ENCODE data around the gene SLC35C1. TPM values are rescaled to one million over a fixed set of nuclear protein-coding genes. Genes with fewer than 3 reads are reported as not detected.

SLC35C1 gene
- total and polyA plus RNA-seq, 4 experiments from 2014 or later: 18.6 to 21.5 (median 20.1) TPM

- CTCF ChIA-PET (ENCODE audit: partially characterized antibody): no interaction called here
- H3K36me3 Mint-ChIP-seq: no peaks in the 10 kb centered on the region
- no peak for DNase-seq
- H3K27me3 Mint-ChIP-seq: peaks cover 8 to 12% of the 10 kb centered on the region in 2 donors
- Histone ChIP-seq H3K27me3 (ENCODE audit: insufficient read depth, low read length) (no peaks in the 10 kb centered on the region), H3K4me3 (ENCODE audit: low read length in 2 of 2) (no peak overlapping the region), H3K4me1 (ENCODE audit: insufficient read depth, low read length) (no peaks in the 10 kb centered on the region), H3K9me3 (ENCODE audit: control insufficient read depth in 1 of 2, low read length in 2 of 2) (no peaks in the 10 kb centered on the region), H3K36me3 (ENCODE audit: insufficient read depth, low read length) (no peaks in the 10 kb centered on the region), H3K27ac (ENCODE audit: low read depth, low read length) (no peak overlapping the region)
- H3K9me3 Mint-ChIP-seq: no peaks in the 10 kb centered on the region
- no peak overlapping the region for H3K4me3 Mint-ChIP-seq
- POLR2A ChIA-PET (ENCODE audit: partially characterized antibody): no interaction called here
- intact Hi-C loops (cut with micrococcal nuclease): no loop called here
- no peak overlapping the region for H3K27ac Mint-ChIP-seq
- peaks cover 3 to 9% (median 6%) of the 10 kb centered on the region in 4 donors for H3K4me1 Mint-ChIP-seq
Measured at GRCh38 chr11:45766469-45766868, 38.5 kb upstream of the SLC35C1 start.

GRCh38 chr11:45768486-45768885 lies 36.5 kb upstream of the SLC35C1 start:
- H3K4me3 Mint-ChIP-seq: no peak overlapping the region
- H3K4me1 Mint-ChIP-seq: peaks cover 9 to 27% (median 21%) of the 10 kb centered on the region in 4 donors
- ChIA-PET POLR2A (ENCODE audit: partially characterized antibody) (no interaction called here), CTCF (ENCODE audit: partially characterized antibody) (no interaction called here)
- no peak overlapping the region for H3K27ac Mint-ChIP-seq
- H3K36me3 Mint-ChIP-seq: peaks cover 0 to 1% of the 10 kb centered on the region in 2 donors
- H3K4me1 ChIP-seq (ENCODE audit: insufficient read depth, low read length): peaks cover 16% of the 10 kb centered on the region
- H3K9me3 ChIP-seq (ENCODE audit: control insufficient read depth in 1 of 2, low read length in 2 of 2): no peaks in the 10 kb centered on the region
- no peak for DNase-seq
- H3K9me3 Mint-ChIP-seq: no peaks in the 10 kb centered on the region
- H3K27me3 Mint-ChIP-seq: peaks cover 3 to 7% of the 10 kb centered on the region in 2 donors
- intact Hi-C loops (cut with micrococcal nuclease): no loop called here
- H3K27ac ChIP-seq (ENCODE audit: low read depth, low read length): no peak overlapping the region
- H3K36me3 ChIP-seq (ENCODE audit: insufficient read depth, low read length): no peaks in the 10 kb centered on the region
- H3K4me3 ChIP-seq (ENCODE audit: low read length in 2 of 2): no peak overlapping the region
- H3K27me3 ChIP-seq (ENCODE audit: insufficient read depth, low read length): no peaks in the 10 kb centered on the region

- H3K27ac ChIP-seq (ENCODE audit: low read depth, low read length): no peak overlapping the region
- ChIA-PET CTCF (ENCODE audit: partially characterized antibody) (interaction anchor here (1.1 to 3.4 kb wide), 6 partner anchors 25 to 393 kb away, joined by 3 to 33 read pairs (median 22); no protein-coding TSS in a partner anchor), POLR2A (ENCODE audit: partially characterized antibody) (no interaction called here)
- Mint-ChIP-seq H3K4me1 (peaks cover 9 to 28% (median 22%) of the 10 kb centered on the region in 4 donors), H3K4me3 (peak overlapping the region in 3 of 8 donors; percentile 8 to 17 (median 9)), H3K36me3 (peaks cover 0 to 1% of the 10 kb centered on the region in 2 donors), H3K27me3 (peaks cover 0 to 6% of the 10 kb centered on the region in 2 donors), H3K9me3 (no peaks in the 10 kb centered on the region), H3K27ac (no peak overlapping the region)
- H3K9me3 ChIP-seq (ENCODE audit: control insufficient read depth in 1 of 2, low read length in 2 of 2): no peaks in the 10 kb centered on the region
- no peak for DNase-seq
- no peak overlapping the region for H3K4me3 ChIP-seq (ENCODE audit: low read length in 2 of 2)
- intact Hi-C loops (cut with micrococcal nuclease): loop anchor here (2.0 kb wide), 1 partner anchor 539 kb away; no protein-coding TSS in a partner anchor
- H3K27me3 ChIP-seq (ENCODE audit: insufficient read depth, low read length): no peaks in the 10 kb centered on the region
- no peaks in the 10 kb centered on the region for H3K36me3 ChIP-seq (ENCODE audit: insufficient read depth, low read length)
- peaks cover 22% of the 10 kb centered on the region for H3K4me1 ChIP-seq (ENCODE audit: insufficient read depth, low read length)
Measured at GRCh38 chr11:45769960-45770359, 35.0 kb upstream of the SLC35C1 start.

GRCh38 chr11:45771193-45771565 lies 33.8 kb upstream of the SLC35C1 start:
- Histone ChIP-seq H3K4me1 (ENCODE audit: insufficient read depth, low read length) (peaks cover 22% of the 10 kb centered on the region), H3K27me3 (ENCODE audit: insufficient read depth, low read length) (no peaks in the 10 kb centered on the region), H3K36me3 (ENCODE audit: insufficient read depth, low read length) (no peaks in the 10 kb centered on the region), H3K4me3 (ENCODE audit: low read length in 2 of 2) (peak overlapping the region; percentile 69 to 92), H3K27ac (ENCODE audit: low read depth, low read length) (peak overlapping the region; percentile 64), H3K9me3 (ENCODE audit: control insufficient read depth in 1 of 2, low read length in 2 of 2) (no peaks in the 10 kb centered on the region)
- peak; percentile 63 to 75 (median 68) for DNase-seq
- H3K4me1 Mint-ChIP-seq: peaks cover 9 to 28% (median 22%) of the 10 kb centered on the region in 4 donors
- H3K4me3 Mint-ChIP-seq: peak overlapping the region; percentile 90 to 95 (median 92)
- no peaks in the 10 kb centered on the region for H3K9me3 Mint-ChIP-seq
- ChIA-PET POLR2A (ENCODE audit: partially characterized antibody) (interaction anchor here (0.7 to 2.4 kb wide), 8 partner anchors 8 to 431 kb away, joined by 3 to 28 read pairs (median 5); partner anchors contain the start of genes CRY2, PEX16 and SLC35C1), CTCF (ENCODE audit: partially characterized antibody) (interaction anchor here (0.6 to 3.4 kb wide), 42 partner anchors 9 to 748 kb away, joined by 3 to 33 read pairs (median 5); partner anchors contain the start of gene SLC35C1)
- intact Hi-C loops (cut with micrococcal nuclease): loop anchor here (1.0 to 2.0 kb wide), 4 partner anchors 34 to 538 kb away; partner anchors contain the start of genes CRY2 and SLC35C1
- peaks cover 0 to 1% of the 10 kb centered on the region in 2 donors for H3K36me3 Mint-ChIP-seq
- H3K27ac Mint-ChIP-seq: peak overlapping the region; percentile 75 to 92 (median 90)
- H3K27me3 Mint-ChIP-seq: peaks cover 0 to 3% of the 10 kb centered on the region in 2 donors

- Histone ChIP-seq H3K9me3 (ENCODE audit: control insufficient read depth in 1 of 2, low read length in 2 of 2) (no peaks in the 10 kb centered on the region), H3K4me1 (ENCODE audit: insufficient read depth, low read length) (peaks cover 22% of the 10 kb centered on the region), H3K4me3 (ENCODE audit: low read length in 2 of 2) (peak overlapping the region; percentile 69 to 92), H3K36me3 (ENCODE audit: insufficient read depth, low read length) (no peaks in the 10 kb centered on the region), H3K27me3 (ENCODE audit: insufficient read depth, low read length) (no peaks in the 10 kb centered on the region), H3K27ac (ENCODE audit: low read depth, low read length) (peak overlapping the region; percentile 64)
- H3K27me3 Mint-ChIP-seq: peaks cover 0 to 3% of the 10 kb centered on the region in 2 donors
- H3K27ac Mint-ChIP-seq: peak overlapping the region; percentile 81 to 92 (median 90)
- H3K9me3 Mint-ChIP-seq: no peaks in the 10 kb centered on the region
- intact Hi-C loops (cut with micrococcal nuclease): loop anchor here (1.0 to 2.0 kb wide), 5 partner anchors 33 to 537 kb away; partner anchors contain the start of genes CRY2 and SLC35C1
- H3K36me3 Mint-ChIP-seq: peaks cover 0 to 1% of the 10 kb centered on the region in 2 donors
- ChIA-PET POLR2A (ENCODE audit: partially characterized antibody) (interaction anchor here (0.7 to 2.4 kb wide), 8 partner anchors 9 to 432 kb away, joined by 3 to 28 read pairs (median 5); partner anchors contain the start of genes CRY2, PEX16 and SLC35C1), CTCF (ENCODE audit: partially characterized antibody) (interaction anchor here (0.7 to 3.4 kb wide), 45 partner anchors 9 to 870 kb away, joined by 3 to 33 read pairs (median 5); partner anchors contain the start of gene SLC35C1)
- peak; percentile 68 to 81 (median 72) for DNase-seq
- H3K4me3 Mint-ChIP-seq: peak overlapping the region; percentile 90 to 95 (median 92)
- peaks cover 9 to 28% (median 22%) of the 10 kb centered on the region in 4 donors for H3K4me1 Mint-ChIP-seq
Measured at GRCh38 chr11:45771566-45772448, 33.1 kb upstream of the SLC35C1 start.

- Mint-ChIP-seq H3K27ac (peak overlapping the region in 6 of 7 donors; percentile 80 to 92 (median 86)), H3K27me3 (peaks cover 0 to 3% of the 10 kb centered on the region in 2 donors), H3K9me3 (no peaks in the 10 kb centered on the region), H3K36me3 (peaks cover 0 to 1% of the 10 kb centered on the region in 2 donors), H3K4me3 (peak overlapping the region; percentile 90 to 95 (median 92)), H3K4me1 (peaks cover 9 to 28% (median 22%) of the 10 kb centered on the region in 4 donors)
- POLR2A ChIA-PET (ENCODE audit: partially characterized antibody): interaction anchor here (0.9 to 2.4 kb wide), 5 partner anchors 23 to 234 kb away, joined by 4 to 28 read pairs (median 5); partner anchors contain the start of genes CRY2, PEX16 and SLC35C1
- peaks cover 22% of the 10 kb centered on the region for H3K4me1 ChIP-seq (ENCODE audit: insufficient read depth, low read length)
- intact Hi-C loops (cut with micrococcal nuclease): loop anchor here (1.0 kb wide), 1 partner anchor 432 kb away; no protein-coding TSS in a partner anchor
- no peaks in the 10 kb centered on the region for H3K27me3 ChIP-seq (ENCODE audit: insufficient read depth, low read length)
- H3K9me3 ChIP-seq (ENCODE audit: control insufficient read depth in 1 of 2, low read length in 2 of 2): no peaks in the 10 kb centered on the region
- H3K36me3 ChIP-seq (ENCODE audit: insufficient read depth, low read length): no peaks in the 10 kb centered on the region
- H3K27ac ChIP-seq (ENCODE audit: low read depth, low read length): peak overlapping the region; percentile 64
- peak overlapping the region; percentile 69 to 92 for H3K4me3 ChIP-seq (ENCODE audit: low read length in 2 of 2)
- DNase-seq: no peak
- CTCF ChIA-PET (ENCODE audit: partially characterized antibody): interaction anchor here (0.7 to 3.4 kb wide), 22 partner anchors 13 to 869 kb away, joined by 3 to 33 read pairs (median 8); partner anchors contain the start of gene SLC35C1
Measured at GRCh38 chr11:45772449-45772774, 32.5 kb upstream of the SLC35C1 start.

Measured in CD4-positive, alpha-beta memory T cell (primary cell).